GM23338 (cell line): ENCODE data around the gene NID2. TPM values are rescaled to one million over a fixed set of nuclear protein-coding genes. Genes with fewer than 3 reads are reported as not detected.

Experiments used
- ATAC-seq: fragments of 200-7000 bp; cut with Tn5 transposase; 3 replicates; pipeline ENCODE4 v1.9.1; 2020
- DNase-seq: peaks from one replicate; pipeline ENCODE4 v3.0.0-alpha.2; 2015; ENCODE audit warnings: low spot score
- H2AFZ ChIP-seq: fragments of 200-600 bp; sonication (generic); 2 replicates; pipeline ENCODE4 v1.8.0; 2016; ENCODE audit warnings: antibody characterized with exemption, mild to moderate bottlenecking, moderate library complexity
- H3F3A ChIP-seq: fragments of 200-600 bp; sonication (generic); replicated peaks from 2 replicates; pipeline ENCODE4 v1.8.0; 2017; ENCODE audit warnings: antibody characterized with exemption, mixed run types, low read depth
- H3K27ac ChIP-seq: fragments of 200-600 bp; sonication (generic); 2 replicates; pipeline ENCODE4 v1.6.1; 2016; ENCODE audit warnings: low read depth
- H3K27me3 ChIP-seq: fragments of 200-600 bp; sonication (generic); 2 replicates; pipeline ENCODE4 v1.8.0; 2016; ENCODE audit warnings: mild to moderate bottlenecking, mixed run types, moderate library complexity; ENCODE audit not compliant: insufficient read depth
- H3K36me3 ChIP-seq: fragments of 200-600 bp; sonication (generic); 2 replicates; pipeline ENCODE4 v1.8.0; 2016; ENCODE audit warnings: mild to moderate bottlenecking; ENCODE audit not compliant: insufficient read depth
- H3K4me1 ChIP-seq: fragments of 200-600 bp; sonication (generic); 2 replicates; pipeline ENCODE4 v1.8.0; 2016; ENCODE audit warnings: mild to moderate bottlenecking, moderate library complexity; ENCODE audit not compliant: insufficient read depth
- H3K4me2 ChIP-seq: fragments of 200-600 bp; sonication (generic); 2 replicates; pipeline ENCODE4 v1.7.1; 2017; ENCODE audit warnings: mixed run types
- H3K4me3 ChIP-seq: fragments of 200-600 bp; sonication (generic); 2 replicates; pipeline ENCODE4 v1.6.1; 2016; ENCODE audit warnings: mixed run types
- H3K79me2 ChIP-seq: fragments of 200-600 bp; sonication (generic); replicated peaks from 2 replicates; pipeline ENCODE4 v1.8.0; 2017; ENCODE audit warnings: mild to moderate bottlenecking; ENCODE audit not compliant: insufficient read depth
- H3K9me2 ChIP-seq: fragments of 200-600 bp; sonication (generic); 2 replicates; pipeline ENCODE4 v1.8.0; 2017; ENCODE audit not compliant: insufficient read depth
- H4K20me1 ChIP-seq: fragments of 200-600 bp; sonication (generic); replicated peaks from 2 replicates; pipeline ENCODE4 v1.8.0; 2017; ENCODE audit warnings: mild to moderate bottlenecking; ENCODE audit not compliant: insufficient read depth
- H3K27ac Mint-ChIP-seq: 2 replicates; pipeline ENCODE4 v1.8.0; 2020; ENCODE audit warnings: inconsistent platforms, mild to moderate bottlenecking, moderate library complexity, mixed read lengths
- H3K27me3 Mint-ChIP-seq: 3 replicates; pipeline ENCODE4 v1.8.0; 2022; ENCODE audit warnings: low read depth, mild to moderate bottlenecking, moderate library complexity, mixed read lengths, inconsistent platforms; ENCODE audit not compliant: insufficient read depth, poor library complexity
- H3K36me3 Mint-ChIP-seq: 3 replicates; pipeline ENCODE4 v1.8.0; 2021; ENCODE audit warnings: low read depth, mild to moderate bottlenecking, inconsistent platforms, moderate library complexity, mixed read lengths
- H3K4me1 Mint-ChIP-seq: 3 replicates; pipeline ENCODE4 v1.8.0; 2020; ENCODE audit warnings: mild to moderate bottlenecking, inconsistent platforms, mixed read lengths
- H3K4me3 Mint-ChIP-seq: 3 replicates; pipeline ENCODE4 v1.8.0; 2021; ENCODE audit warnings: moderate library complexity, mild to moderate bottlenecking, inconsistent platforms, mixed read lengths
- H3K9me3 Mint-ChIP-seq: 3 replicates; pipeline ENCODE4 v1.8.0; 2020; ENCODE audit warnings: moderate library complexity, mild to moderate bottlenecking, inconsistent platforms, mixed read lengths
- CREB1 ChIP-seq: fragments of 250-450 bp; sonication (Bioruptor Pico); IDR thresholded peaks from 2 replicates; pipeline ENCODE4 v1.5.0; 2020; ENCODE audit warnings: low read depth, mild to moderate bottlenecking, moderate library complexity
- EZH2 ChIP-seq: fragments of 200-600 bp; sonication (generic); IDR thresholded peaks from one replicate; pipeline ENCODE4 v1.8.0; 2017; ENCODE audit warnings: antibody characterized with exemption, mild to moderate bottlenecking, low read depth; ENCODE audit not compliant: unreplicated experiment
- EZH2phosphoT487 ChIP-seq: fragments of 200-600 bp; sonication (generic); IDR thresholded peaks from one replicate; pipeline ENCODE4 v1.8.1; 2018; ENCODE audit warnings: antibody characterized with exemption; ENCODE audit not compliant: unreplicated experiment
- JUNB ChIP-seq: IDR thresholded peaks from one replicate; pipeline ENCODE4 v1.6.1; 2016; ENCODE audit warnings: antibody characterized with exemption; ENCODE audit not compliant: unreplicated experiment
- NANOG ChIP-seq: IDR thresholded peaks from 2 replicates; pipeline ENCODE4 v1.6.1; 2016; ENCODE audit warnings: antibody characterized with exemption, borderline replicate concordance
- REST ChIP-seq: IDR thresholded peaks from one replicate; pipeline ENCODE4 v1.6.1; 2018; ENCODE audit warnings: antibody characterized with exemption; ENCODE audit not compliant: unreplicated experiment
- STAT1 ChIP-seq: IDR thresholded peaks from one replicate; pipeline ENCODE4 v1.6.1; 2016; ENCODE audit warnings: antibody characterized with exemption; ENCODE audit not compliant: unreplicated experiment
- ZNF114 ChIP-seq: fragments of 250-450 bp; sonication (Bioruptor Pico); IDR thresholded peaks from 2 replicates; pipeline ENCODE4 v1.5.0; 2020; ENCODE audit warnings: mild to moderate bottlenecking, moderate library complexity
- ZNF462 ChIP-seq: fragments of 250-450 bp; sonication (Bioruptor Pico); IDR thresholded peaks from 2 replicates; pipeline ENCODE4 v1.5.0; 2020; ENCODE audit warnings: mild to moderate bottlenecking, moderate library complexity
- polyA plus RNA-seq: library from polyadenylated mRNA; unstranded; fragments of >200 nt; fragmentation: Nextera tagmentation; extraction: Ambion mirVana; gene quantifications from 2 replicates; pipeline ENCODE4 v1.2.1, GENCODE V29; 2016
- total RNA-seq: library from RNA; depleted of rRNA; stranded (reverse); fragments of >200 nt; shearing (Covaris generic); gene quantifications from 2 replicates; pipeline ENCODE4 v1.2.3, GENCODE V29; 2014
- TF ChIP-seq, protein P1 (sequence below), 2 experiments: fragments of 200-600 bp in 1 of 2; sonication (generic) in 1 of 2; conservative IDR thresholded peaks; 2 replicates each; pipeline versions ENCODE4 v1.5.1 to v1.6.1; 2016 to 2017; ENCODE audit warnings: antibody characterized with exemption in 2 of 2, low read depth in 2 of 2, mild to moderate bottlenecking in 2 of 2, moderate library complexity in 1 of 2
- TF ChIP-seq, protein P2 (sequence below): IDR thresholded peaks from 2 replicates; pipeline ENCODE4 v1.6.1; 2016; ENCODE audit warnings: antibody characterized with exemption

Gene NID2
- total and polyA plus RNA-seq, 2 experiments from 2014 or later, result 4.3 to 10.4 TPM

DNA sequence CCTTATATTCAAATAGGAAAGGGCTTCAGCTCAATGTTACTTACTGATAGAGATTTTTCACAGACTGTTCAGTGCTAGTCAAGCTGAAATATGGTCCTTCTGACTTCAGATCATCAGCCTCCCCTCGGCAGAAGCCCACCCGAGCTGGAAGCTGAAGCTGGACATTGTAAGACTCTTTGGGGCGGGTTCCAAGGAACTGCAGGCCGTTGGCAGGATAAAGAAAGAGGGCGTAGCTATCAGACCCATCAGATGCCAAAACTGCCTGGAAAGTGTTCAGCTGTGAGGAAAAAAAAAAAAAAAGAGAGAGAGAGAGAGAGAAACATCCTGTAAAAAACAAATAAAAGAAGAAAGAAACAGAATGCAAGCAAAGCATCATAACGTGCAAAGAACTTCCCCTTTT lies 8.8 kb downstream of the NID2 start (continued):
- TF ChIP-seq, protein P1, sequence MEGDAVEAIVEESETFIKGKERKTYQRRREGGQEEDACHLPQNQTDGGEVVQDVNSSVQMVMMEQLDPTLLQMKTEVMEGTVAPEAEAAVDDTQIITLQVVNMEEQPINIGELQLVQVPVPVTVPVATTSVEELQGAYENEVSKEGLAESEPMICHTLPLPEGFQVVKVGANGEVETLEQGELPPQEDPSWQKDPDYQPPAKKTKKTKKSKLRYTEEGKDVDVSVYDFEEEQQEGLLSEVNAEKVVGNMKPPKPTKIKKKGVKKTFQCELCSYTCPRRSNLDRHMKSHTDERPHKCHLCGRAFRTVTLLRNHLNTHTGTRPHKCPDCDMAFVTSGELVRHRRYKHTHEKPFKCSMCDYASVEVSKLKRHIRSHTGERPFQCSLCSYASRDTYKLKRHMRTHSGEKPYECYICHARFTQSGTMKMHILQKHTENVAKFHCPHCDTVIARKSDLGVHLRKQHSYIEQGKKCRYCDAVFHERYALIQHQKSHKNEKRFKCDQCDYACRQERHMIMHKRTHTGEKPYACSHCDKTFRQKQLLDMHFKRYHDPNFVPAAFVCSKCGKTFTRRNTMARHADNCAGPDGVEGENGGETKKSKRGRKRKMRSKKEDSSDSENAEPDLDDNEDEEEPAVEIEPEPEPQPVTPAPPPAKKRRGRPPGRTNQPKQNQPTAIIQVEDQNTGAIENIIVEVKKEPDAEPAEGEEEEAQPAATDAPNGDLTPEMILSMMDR (conservative IDR thresholded peaks at IDR 0.05; ENCODE audit: low read depth in 2 of 2), result no peak

GRCh38 chr14:52059649-52060048 lies 9.2 kb downstream of the NID2 start:
- no peaks in the 10 kb centered on the region for H3F3A ChIP-seq
- H2AFZ ChIP-seq, result no peak overlapping the region
- H3K79me2 ChIP-seq, result no peaks in the 10 kb centered on the region
- Mint-ChIP-seq H3K27ac (no peak overlapping the region), H3K27me3 (peaks cover 4% of the 10 kb centered on the region), H3K4me3 (no peak overlapping the region), H3K36me3 (no peaks in the 10 kb centered on the region), H3K9me3 (no peaks in the 10 kb centered on the region), H3K4me1 (peaks cover 21% of the 10 kb centered on the region)
- H4K20me1 ChIP-seq, result no peaks in the 10 kb centered on the region
- DNase-seq, result no peak
- H3K27ac ChIP-seq, result no peak overlapping the region
- no peak for ATAC-seq
- no peak overlapping the region for H3K4me3 ChIP-seq
- H3K27me3 ChIP-seq, result peaks cover 7% of the 10 kb centered on the region; the same call in 1 of the 2 replicates
- peaks cover 18% of the 10 kb centered on the region for H3K4me1 ChIP-seq
- H3K4me2 ChIP-seq, result no peak overlapping the region
- 0 out of 2 replicates have a peak, but pooled peaks cover 5% of the 10 kb centered on the region for H3K9me2 ChIP-seq
- no peaks in the 10 kb centered on the region for H3K36me3 ChIP-seq
- TF ChIP-seq CREB1 (CRISPR knock-in tag) (no peak), STAT1 (no peak), ZNF462 (no peak), NANOG (no peak), REST (no peak), JUNB (no peak), EZH2phosphoT487 (no peak), ZNF114 (CRISPR knock-in tag) (no peak), EZH2 (no peak)
- TF ChIP-seq, protein P2, sequence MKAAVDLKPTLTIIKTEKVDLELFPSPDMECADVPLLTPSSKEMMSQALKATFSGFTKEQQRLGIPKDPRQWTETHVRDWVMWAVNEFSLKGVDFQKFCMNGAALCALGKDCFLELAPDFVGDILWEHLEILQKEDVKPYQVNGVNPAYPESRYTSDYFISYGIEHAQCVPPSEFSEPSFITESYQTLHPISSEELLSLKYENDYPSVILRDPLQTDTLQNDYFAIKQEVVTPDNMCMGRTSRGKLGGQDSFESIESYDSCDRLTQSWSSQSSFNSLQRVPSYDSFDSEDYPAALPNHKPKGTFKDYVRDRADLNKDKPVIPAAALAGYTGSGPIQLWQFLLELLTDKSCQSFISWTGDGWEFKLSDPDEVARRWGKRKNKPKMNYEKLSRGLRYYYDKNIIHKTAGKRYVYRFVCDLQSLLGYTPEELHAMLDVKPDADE, result no peak
